Upper lobe of right lung (tissue), 1 donor: ENCODE results near the gene CCBE1. TPM values are rescaled to one million over a fixed set of nuclear protein-coding genes. Genes with fewer than 3 reads are reported as not detected.

Source experiments
- ATAC-seq: fragments of 200-7000 bp; cut with Tn5 transposase; one replicate; pipeline ENCODE4 v1.9.1; 2020; ENCODE audit warnings: mild to moderate bottlenecking, moderate library complexity
- DNase-seq: peaks from one replicate; pipeline ENCODE4 v3.0.0-alpha.2; 2020
- H3K27ac ChIP-seq: fragments of 200-600 bp; one replicate; pipeline ENCODE4 v1.8.0; 2022
- H3K27me3 ChIP-seq: fragments of 200-600 bp; one replicate; pipeline ENCODE4 v1.8.0; 2022; ENCODE audit warnings: mild to moderate bottlenecking
- H3K36me3 ChIP-seq: fragments of 200-600 bp; one replicate; pipeline ENCODE4 v1.8.0; 2022
- H3K4me1 ChIP-seq: fragments of 200-600 bp; one replicate; pipeline ENCODE4 v1.8.0; 2022
- H3K4me3 ChIP-seq: fragments of 200-600 bp; one replicate; pipeline ENCODE4 v1.8.0; 2022; ENCODE audit warnings: mild to moderate bottlenecking
- H3K9me3 ChIP-seq: fragments of 200-600 bp; one replicate; pipeline ENCODE4 v1.8.0; 2022
- CTCF ChIP-seq: fragments of 200-600 bp; IDR thresholded peaks from one replicate; pipeline ENCODE4 v1.8.0; 2022; ENCODE audit warnings: antibody characterized with exemption
- intact Hi-C: fragments of 100-400 bp; cut with DNase I; formaldehyde crosslinking; loops from one replicate; pipeline ENCODE4 v1.11.0; 2022
- total RNA-seq: library from RNA; stranded (reverse); fragmentation: NEBNext Ultra II Directional; extraction: Animal tissue kit (Norgen Biotek cat#: 25700); gene quantifications from one replicate; pipeline ENCODE4 v1.2.1, GENCODE V29; 2021
- donor health status: DM: no; HTN: yes; CAD: no; lungs with severe emphysema.

CCBE1 gene
- total RNA-seq, 1 donor from 2014 or later, result 27.8 TPM

- Histone ChIP-seq H3K4me1 (no peaks in the 10 kb centered on the region), H3K27ac (no peak overlapping the region), H3K27me3 (no peaks in the 10 kb centered on the region), H3K9me3 (no peaks in the 10 kb centered on the region), H3K36me3 (no peaks in the 10 kb centered on the region), H3K4me3 (no peak overlapping the region)
- DNase-seq (no peak), ATAC-seq (no peak)
- no peak for TF ChIP-seq CTCF
- intact Hi-C loops, result loop anchor here (10.0 kb wide), 1 partner anchor 371 kb away; no protein-coding TSS in a partner anchor
Observed at GRCh38 chr18:59453468-59453961, 243.7 kb downstream of the CCBE1 start.

GRCh38 chr18:59451963-59452362 lies 245.3 kb downstream of the CCBE1 start:
- H3K36me3 ChIP-seq, result no peaks in the 10 kb centered on the region
- DNase-seq (no peak), ATAC-seq (no peak)
- no peak overlapping the region for H3K27ac ChIP-seq
- H3K27me3 ChIP-seq, result no peaks in the 10 kb centered on the region
- H3K4me1 ChIP-seq, result no peaks in the 10 kb centered on the region
- no peak for TF ChIP-seq CTCF
- no peaks in the 10 kb centered on the region for H3K9me3 ChIP-seq
- intact Hi-C loops, result loop anchor here (10.0 kb wide), 1 partner anchor 373 kb away; no protein-coding TSS in a partner anchor
- H3K4me3 ChIP-seq, result no peak overlapping the region

DNA sequence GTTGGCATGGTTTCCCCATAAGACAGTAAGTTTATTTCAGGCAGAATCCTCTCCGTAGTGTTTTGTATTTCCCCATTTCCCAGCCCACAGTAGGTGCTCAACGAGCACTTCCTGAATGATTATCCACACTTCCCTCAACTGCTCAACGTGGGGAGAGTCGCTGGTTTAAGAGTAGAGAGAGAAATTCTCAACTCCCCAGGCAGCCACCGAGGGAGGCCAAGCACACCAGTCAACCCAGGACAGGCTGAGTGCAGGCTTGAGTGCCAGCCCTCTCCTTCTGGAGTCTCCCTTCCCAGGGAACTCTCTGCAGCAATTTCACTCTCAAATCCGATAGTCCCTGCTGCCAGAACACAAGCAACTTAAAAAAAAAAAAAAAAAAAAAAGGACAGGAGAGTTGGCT lies 246.2 kb downstream of the CCBE1 start:
- DNase-seq, result no peak
- no peaks in the 10 kb centered on the region for H3K27me3 ChIP-seq
- H3K4me3 ChIP-seq, result no peak overlapping the region
- no peaks in the 10 kb centered on the region for H3K4me1 ChIP-seq
- no peak overlapping the region for H3K27ac ChIP-seq
- intact Hi-C loops, result loop anchor here (10.0 kb wide), 1 partner anchor 374 kb away; no protein-coding TSS in a partner anchor
- peak; percentile 9 for ATAC-seq
- H3K36me3 ChIP-seq, result no peaks in the 10 kb centered on the region
- no peaks in the 10 kb centered on the region for H3K9me3 ChIP-seq
- no peak for TF ChIP-seq CTCF

- intact Hi-C loops, result no loop called here
- no peak for TF ChIP-seq CTCF
- no peak overlapping the region for H3K4me3 ChIP-seq
- no peak for ATAC-seq
- H3K27ac ChIP-seq, result no peak overlapping the region
- no peaks in the 10 kb centered on the region for H3K27me3 ChIP-seq
- H3K36me3 ChIP-seq, result no peaks in the 10 kb centered on the region
- H3K9me3 ChIP-seq, result no peaks in the 10 kb centered on the region
- no peak for DNase-seq
- H3K4me1 ChIP-seq, result no peaks in the 10 kb centered on the region
Observed at GRCh38 chr18:59448546-59448945, 248.7 kb downstream of the CCBE1 start.

DNA sequence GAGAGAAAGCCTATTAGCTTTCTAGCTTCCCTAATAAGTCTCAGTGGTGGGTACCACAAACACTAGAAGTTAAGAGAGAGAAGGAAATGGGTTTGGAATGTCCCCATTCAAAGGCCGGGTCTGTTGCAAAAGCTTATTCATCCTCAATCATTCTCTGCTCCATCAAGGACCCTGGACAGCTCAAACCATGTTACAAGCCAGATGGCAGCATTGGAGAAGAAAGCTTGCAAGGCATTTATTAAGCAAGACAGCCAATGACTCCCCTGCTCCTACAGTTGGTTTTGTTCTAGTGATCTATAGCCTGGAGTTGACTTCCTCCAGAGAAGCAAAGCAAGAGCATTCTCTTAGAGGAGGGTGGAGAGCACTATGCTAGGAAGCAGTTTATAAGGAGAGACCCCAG lies 251.2 kb downstream of the CCBE1 start:
- ATAC-seq, result no peak
- Histone ChIP-seq H3K4me1 (no peaks in the 10 kb centered on the region), H3K27me3 (no peaks in the 10 kb centered on the region), H3K4me3 (no peak overlapping the region), H3K36me3 (no peaks in the 10 kb centered on the region), H3K9me3 (no peaks in the 10 kb centered on the region), H3K27ac (no peak overlapping the region)
- TF ChIP-seq CTCF, result no peak
- intact Hi-C loops, result no loop called here
- DNase-seq, result no peak
